Cardiac muscle cell (in vitro differentiated cells and primary cell): ENCODE data around the gene MASP2. TPM values are rescaled to one million over a fixed set of nuclear protein-coding genes. Genes with fewer than 3 reads are reported as not detected.
"Not testable (repeated sequence)": the region's sequence is repeated elsewhere in the genome, so short reads cannot be mapped to it uniquely, and the experiment has no call there.

Experiments
- DNase-seq, 2 donors: peaks; one replicate each; pipeline versions ENCODE4 v3.0.0 to v3.0.0-alpha.2; 2010 to 2017; ENCODE audit warnings: low read depth in 1 of 2, low spot score in 1 of 2
- H3K27ac ChIP-seq: fragments of 200-600 bp; sonication (generic); 2 replicates; pipeline ENCODE4 v1.5.1; 2016
- H3K27me3 ChIP-seq: fragments of 200-600 bp; sonication (generic); 2 replicates; pipeline ENCODE4 v1.6.0; 2016; ENCODE audit warnings: control low read depth
- H3K36me3 ChIP-seq: fragments of 200-600 bp; sonication (generic); 2 replicates; pipeline ENCODE4 v1.5.1; 2016; ENCODE audit warnings: control low read depth
- H3K4me1 ChIP-seq: fragments of 200-600 bp; sonication (generic); 2 replicates; pipeline ENCODE4 v1.8.1; 2017; ENCODE audit warnings: low read depth, mild to moderate bottlenecking, mixed run types
- H3K4me3 ChIP-seq: fragments of 200-600 bp; sonication (generic); 2 replicates; pipeline ENCODE4 v1.5.1; 2016; ENCODE audit warnings: mild to moderate bottlenecking
- H3K9me3 ChIP-seq: fragments of 200-600 bp; sonication (generic); 2 replicates; pipeline ENCODE4 v1.5.1; 2017; ENCODE audit warnings: low read depth, mild to moderate bottlenecking, control low read depth
- CTCF ChIP-seq: IDR thresholded peaks from 2 replicates; pipeline ENCODE4 v1.5.1; 2012; ENCODE audit warnings: low read depth, mild to moderate bottlenecking, low read length
- polyA plus RNA-seq: library from polyadenylated mRNA; unstranded; fragments of >200 nt; fragmentation: Nextera tagmentation; extraction: Ambion mirVana; gene quantifications from 2 replicates; pipeline ENCODE4 v1.2.1, GENCODE V29; 2016
- total RNA-seq: library from RNA; depleted of rRNA; stranded (reverse); fragments of >200 nt; gene quantifications from 2 replicates; pipeline ENCODE4 v1.2.3, GENCODE V29; 2016

MASP2 gene
- total and polyA plus RNA-seq, 2 experiments from 2014 or later, result 0.40 TPM; not detected in 1

- Histone ChIP-seq H3K4me1 (no peaks in the 10 kb centered on the region), H3K27me3 (no peaks in the 10 kb centered on the region), H3K27ac (no peak overlapping the region), H3K4me3 (no peak overlapping the region), H3K9me3 (no peaks in the 10 kb centered on the region), H3K36me3 (no peaks in the 10 kb centered on the region)
- DNase-seq, result no peak
- no peak for TF ChIP-seq CTCF
These were observed 2.8 kb downstream of the MASP2 start for GRCh38 chr1:11044086-11044848.

DNA sequence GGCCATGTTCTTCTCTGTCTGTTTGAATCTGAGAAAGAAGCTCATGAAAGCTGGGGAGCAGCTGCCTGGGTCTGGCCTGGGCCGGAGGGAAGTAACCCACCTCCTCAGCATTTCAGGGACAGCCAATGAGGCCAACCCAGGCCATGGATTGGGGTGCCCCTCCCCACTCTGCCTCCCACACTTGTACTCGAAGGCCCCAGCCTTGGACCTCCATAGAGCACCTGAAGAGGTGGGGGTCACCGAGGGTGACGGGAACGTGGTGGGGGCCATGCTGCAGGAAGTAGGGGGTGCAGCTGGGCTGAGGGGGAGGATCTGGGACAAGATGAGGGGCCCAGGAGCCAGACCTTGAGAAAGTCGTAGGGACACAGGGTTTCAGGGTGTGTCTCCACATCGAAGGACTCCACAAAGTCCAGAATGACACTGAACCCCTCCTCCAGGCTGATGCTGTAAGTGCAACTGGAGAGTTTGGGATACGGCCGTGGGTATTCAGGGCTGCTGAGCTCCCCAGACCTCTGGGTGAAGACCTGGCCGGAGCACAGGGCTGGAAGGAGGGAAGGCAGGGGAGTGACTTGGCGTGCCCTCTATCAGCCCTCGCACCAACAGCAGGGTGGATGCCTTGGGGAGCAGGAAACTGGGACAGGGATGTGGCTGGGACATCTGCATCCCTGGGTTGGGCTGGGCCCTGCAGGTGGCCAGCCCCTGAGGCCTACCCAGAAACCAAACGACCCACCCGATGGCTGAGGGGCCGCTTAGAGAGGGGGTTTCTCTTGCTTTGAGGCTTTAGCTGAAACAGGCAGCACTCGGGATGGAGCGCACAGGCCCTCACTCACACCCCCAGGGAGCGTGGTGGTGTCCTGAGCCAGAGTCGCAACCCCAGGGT is 3.8 kb downstream of the MASP2 start:
- Histone ChIP-seq H3K27ac (no peak overlapping the region), H3K9me3 (no peaks in the 10 kb centered on the region), H3K36me3 (no peaks in the 10 kb centered on the region), H3K4me3 (no peak overlapping the region), H3K4me1 (no peaks in the 10 kb centered on the region), H3K27me3 (peaks cover 3% of the 10 kb centered on the region)
- TF ChIP-seq CTCF, result no peak
- DNase-seq, result no peak

GRCh38 chr1:11042065-11042464 is 5.0 kb downstream of the MASP2 start:
- TF ChIP-seq CTCF, result no peak
- no peaks in the 10 kb centered on the region for H3K9me3 ChIP-seq
- H3K4me3 ChIP-seq, result no peak overlapping the region
- H3K27me3 ChIP-seq, result peaks cover 3% of the 10 kb centered on the region
- no peak overlapping the region for H3K27ac ChIP-seq
- DNase-seq, result no peak
- no peaks in the 10 kb centered on the region for H3K4me1 ChIP-seq
- H3K36me3 ChIP-seq, result no peaks in the 10 kb centered on the region

GRCh38 chr1:11041048-11041447 is 6.0 kb downstream of the MASP2 start:
- Histone ChIP-seq H3K4me1 (no peaks in the 10 kb centered on the region), H3K4me3 (no peak overlapping the region), H3K36me3 (no peaks in the 10 kb centered on the region), H3K27ac (no peak overlapping the region), H3K27me3 (peaks cover 3% of the 10 kb centered on the region), H3K9me3 (no peaks in the 10 kb centered on the region)
- no peak for TF ChIP-seq CTCF
- no peak for DNase-seq

GRCh38 chr1:11040105-11040429 is 7.0 kb downstream of the MASP2 start:
- not testable (repeated sequence) for H3K27me3 ChIP-seq, H3K4me3 ChIP-seq, H3K9me3 ChIP-seq, H3K36me3 ChIP-seq, H3K27ac ChIP-seq, DNase-seq, H3K4me1 ChIP-seq
